Breast epithelium (tissue), 3 donors: ENCODE data around the gene COL9A3.

ENCODE experiments used
- CTCF ChIP-seq, 3 donors: fragments of 450-650 bp; IDR thresholded peaks; one replicate each; pipeline ENCODE4 v1.5.1; 2016 to 2017; ENCODE audit warnings: antibody characterized with exemption in 3 of 3, mild to moderate bottlenecking in 3 of 3, moderate library complexity in 3 of 3
- POLR2A ChIP-seq: fragments of 450-650 bp; IDR thresholded peaks from one replicate; pipeline ENCODE4 v1.6.1; 2016; ENCODE audit warnings: antibody characterized with exemption, mild to moderate bottlenecking, moderate library complexity

GRCh38 chr20:62790075-62790474 is 26.8 kb upstream of the COL9A3 start:
- no peak for TF ChIP-seq CTCF (IDR thresholded peaks at IDR 0.05)
- no peak for TF ChIP-seq POLR2A
